DMS114 treated with DMSO at 0.1 percent for 48 hours (cell line): Measurements from ENCODE around the gene SFXN5.

Experiments
- DNase-seq: peaks from one replicate; lab custom pipeline; 2025; ENCODE audit not compliant: unreplicated experiment; lab: John Stamatoyannopoulos, UW

Gene SFXN5

DNA sequence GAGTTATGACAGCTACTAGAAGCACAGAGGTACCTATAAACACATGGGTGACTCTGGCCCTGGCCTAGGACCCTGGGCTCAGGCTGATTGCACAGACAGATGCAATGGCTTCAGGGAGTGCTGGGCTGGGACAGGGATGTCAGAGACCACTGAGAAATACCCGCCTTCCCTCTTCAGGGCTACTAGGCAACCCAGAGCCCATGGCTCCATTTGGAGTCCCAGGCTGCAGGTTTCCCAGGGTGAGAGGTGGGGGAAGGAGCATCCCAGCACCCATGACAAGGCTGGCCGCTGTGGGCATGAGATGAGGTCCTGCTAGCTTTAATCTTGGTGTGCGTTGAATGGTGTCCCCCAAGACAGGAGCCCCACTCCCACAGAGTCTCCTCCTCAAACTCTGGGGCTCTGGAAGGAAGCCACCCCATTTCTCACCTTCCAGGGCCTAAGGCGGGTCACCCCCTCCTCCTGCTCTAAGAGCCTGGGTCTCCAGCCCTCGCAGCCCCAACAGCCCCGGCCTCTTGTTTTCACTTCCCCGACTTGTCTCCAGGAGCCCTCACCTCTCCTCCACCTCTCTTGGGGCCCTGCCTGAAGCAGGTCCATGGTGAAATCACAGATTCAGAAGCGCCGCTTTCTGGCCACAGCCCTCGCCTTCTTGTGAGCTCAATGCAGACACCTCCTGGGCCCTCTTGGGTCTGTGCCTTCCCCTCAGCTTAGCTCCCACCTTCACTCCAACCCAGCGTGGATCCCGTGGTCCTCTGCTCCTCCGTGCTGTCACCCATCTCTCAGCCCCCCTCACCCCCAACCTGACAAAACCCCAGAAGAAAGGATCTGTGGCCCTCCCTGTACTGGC lies 112.7 kb downstream of the SFXN5 start:
- DNase-seq: no peak

DNA sequence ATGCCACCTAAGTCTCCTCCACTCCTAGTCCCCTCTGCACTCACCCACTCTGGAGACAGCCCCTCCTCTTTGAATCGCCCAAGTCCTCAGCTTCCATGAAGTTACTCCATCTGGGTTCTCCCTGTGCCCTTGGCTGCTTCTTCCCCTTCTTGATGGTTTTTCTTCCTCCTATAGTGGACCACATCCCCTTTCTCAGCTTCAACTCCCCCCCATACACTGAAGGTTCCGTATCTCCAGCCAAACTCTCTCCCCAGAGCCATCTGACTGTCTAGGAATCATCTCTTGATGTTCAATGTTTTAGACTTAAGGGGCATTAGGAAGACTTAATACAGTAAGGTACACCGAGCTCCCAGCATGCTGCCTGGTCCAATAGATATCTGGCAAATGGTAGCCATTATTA lies 114.6 kb downstream of the SFXN5 start:
- no peak for DNase-seq

DNA sequence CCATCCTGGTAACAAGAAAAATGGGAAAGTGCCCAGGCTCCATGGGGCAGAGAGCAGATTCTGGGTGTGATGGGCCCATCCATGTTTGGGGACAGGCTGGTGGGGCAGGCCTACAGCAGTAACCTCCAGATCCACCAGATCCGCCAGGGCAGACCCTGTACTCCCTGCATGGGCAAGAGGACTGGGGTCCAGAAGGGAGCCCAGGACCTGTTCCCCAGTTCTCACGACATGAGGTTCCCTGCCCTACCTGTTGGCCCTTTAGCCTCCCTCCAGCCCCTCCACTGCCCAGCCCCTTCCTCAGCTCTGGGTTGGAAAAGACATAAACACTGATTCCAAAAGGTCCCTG lies 115.5 kb downstream of the SFXN5 start:
- no peak for DNase-seq

DNA sequence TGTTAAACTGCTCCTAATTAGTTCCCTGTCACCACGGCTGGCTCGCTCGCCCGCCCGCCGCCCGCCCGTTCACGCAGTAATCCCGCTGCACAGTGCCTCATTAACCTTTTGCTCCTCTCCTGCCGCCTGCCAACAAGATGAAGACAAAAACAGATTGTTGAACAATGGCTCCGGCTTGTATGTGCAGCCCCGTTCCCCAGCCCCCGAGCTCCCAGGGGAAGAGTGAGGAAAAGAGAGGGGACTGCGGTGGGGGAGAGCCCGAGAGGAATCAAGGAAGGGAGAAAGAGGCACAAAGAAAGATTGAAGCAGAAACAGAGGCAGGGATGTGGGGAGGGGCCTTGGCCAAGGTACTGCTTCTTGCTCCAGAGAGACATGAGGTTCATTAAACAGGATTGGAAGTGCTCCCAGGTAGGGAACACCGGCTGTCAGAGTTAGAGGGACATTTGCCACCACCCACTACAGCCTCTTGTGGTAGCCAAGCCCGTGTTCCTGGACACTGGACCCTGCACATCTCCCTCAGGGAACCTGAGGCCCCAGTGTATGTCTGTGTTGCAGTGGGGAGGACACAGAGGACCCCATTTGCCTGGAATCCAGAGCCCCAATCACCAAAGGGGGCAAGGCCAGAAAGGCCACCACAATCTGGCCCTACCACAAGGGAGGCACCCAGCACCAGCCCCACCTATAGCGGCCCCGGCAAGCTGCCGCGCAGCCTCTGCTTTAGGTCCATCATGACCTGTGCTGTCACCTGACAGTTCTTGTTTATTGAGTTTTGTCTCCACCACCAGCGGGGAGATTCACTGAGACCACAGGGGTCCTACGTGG lies 116.1 kb downstream of the SFXN5 start:
- DNase-seq: no peak

DNA sequence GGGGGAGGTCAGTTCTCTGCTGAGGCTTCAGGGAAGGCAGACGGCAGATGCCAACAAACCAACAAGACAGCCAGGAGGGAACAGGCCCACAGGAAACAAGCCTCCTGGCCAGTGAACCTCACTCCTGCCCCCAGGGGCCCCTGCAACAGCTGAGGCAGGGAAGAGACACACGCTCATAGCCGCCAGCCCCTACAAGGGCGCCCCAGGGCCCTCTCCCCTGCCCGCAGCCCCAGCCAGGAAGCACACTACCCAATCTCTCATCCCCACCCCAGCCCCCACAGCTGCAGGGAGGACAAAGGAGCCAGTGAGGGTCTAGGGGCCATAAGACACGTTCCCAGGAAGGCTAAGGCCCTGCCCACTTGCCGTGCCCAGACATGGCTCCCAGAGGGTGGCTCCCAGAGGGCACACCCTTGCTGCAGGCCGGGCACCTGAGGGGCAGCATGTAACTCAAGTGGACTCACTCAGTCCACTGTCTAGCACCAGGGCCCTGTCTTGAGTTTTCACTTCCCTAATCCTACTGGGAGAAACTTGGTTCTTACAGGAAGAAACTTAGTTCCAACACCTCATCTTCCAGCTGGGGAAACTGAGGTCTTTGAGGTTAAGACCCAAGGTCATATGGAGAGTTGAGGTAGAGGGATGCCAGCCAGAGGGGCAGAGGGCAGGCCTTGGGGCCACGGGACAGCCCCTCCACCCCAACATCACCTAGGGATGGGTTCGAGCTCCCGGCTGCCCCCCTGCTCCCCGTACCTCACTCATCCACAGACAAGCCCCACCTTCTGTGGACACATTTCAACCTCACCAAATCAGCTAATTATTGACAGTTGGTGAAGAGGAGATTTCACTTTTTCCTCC lies 116.9 kb downstream of the SFXN5 start:
- no peak for DNase-seq

DNA sequence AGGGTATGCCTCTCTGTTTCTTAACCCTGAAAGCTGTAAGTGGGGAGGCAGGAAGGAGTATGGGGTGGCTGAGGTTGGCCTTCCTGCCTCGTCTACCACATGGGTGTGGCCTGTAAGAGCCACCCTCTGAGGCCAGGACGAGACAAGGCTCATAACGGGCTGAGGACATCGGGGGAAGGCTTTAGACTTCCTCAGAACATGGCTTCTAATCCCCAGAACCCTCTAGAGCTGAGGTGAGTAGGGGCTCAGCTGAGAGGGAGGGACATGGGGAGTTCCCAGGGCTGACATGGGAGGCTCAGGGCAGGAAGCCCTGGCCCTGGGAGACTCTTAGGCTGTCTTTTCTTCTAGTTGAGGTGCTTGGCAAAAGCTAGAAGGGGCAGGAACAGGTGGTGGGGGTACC lies 117.5 kb downstream of the SFXN5 start:
- DNase-seq: no peak

DNA sequence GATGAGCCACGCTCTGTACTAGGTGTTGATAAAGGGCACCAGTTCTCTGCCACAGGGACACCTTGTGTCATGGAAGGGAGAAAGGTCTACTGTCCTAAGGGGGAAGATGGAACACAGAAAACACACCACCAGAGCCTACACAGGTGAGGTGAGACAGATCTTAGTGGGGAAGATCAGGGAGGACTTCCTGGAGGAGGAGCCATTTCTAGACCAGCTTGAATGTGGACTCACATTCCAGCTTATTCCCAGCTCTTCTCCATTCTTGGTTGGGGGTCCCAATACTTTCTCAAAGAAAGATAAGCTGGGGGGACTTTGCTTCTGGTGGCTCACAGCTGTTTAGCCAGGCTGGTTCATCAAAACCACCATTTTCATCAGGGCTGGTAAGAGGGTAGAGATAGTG lies 118.0 kb downstream of the SFXN5 start:
- no peak for DNase-seq

DNA sequence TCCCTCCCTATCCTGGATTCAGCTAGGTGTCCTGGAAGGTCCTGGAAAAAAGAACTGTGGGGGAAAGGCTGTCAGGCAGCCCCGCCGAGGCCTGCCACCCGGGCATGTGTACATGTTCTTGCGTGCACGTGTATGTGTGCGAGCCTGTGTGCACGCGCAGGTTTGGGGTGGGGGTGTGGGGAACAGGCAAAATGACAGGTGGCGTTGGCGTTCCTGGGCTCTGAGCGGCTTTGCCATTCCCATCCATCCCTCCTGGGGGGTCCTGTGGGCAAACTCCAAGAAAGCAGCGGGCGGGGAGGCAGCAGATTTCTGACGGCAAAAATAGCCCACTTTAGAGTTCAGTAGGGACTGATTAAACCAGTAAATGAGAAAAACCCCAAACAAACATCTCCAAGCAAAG lies 118.6 kb downstream of the SFXN5 start:
- DNase-seq: no peak

DNA sequence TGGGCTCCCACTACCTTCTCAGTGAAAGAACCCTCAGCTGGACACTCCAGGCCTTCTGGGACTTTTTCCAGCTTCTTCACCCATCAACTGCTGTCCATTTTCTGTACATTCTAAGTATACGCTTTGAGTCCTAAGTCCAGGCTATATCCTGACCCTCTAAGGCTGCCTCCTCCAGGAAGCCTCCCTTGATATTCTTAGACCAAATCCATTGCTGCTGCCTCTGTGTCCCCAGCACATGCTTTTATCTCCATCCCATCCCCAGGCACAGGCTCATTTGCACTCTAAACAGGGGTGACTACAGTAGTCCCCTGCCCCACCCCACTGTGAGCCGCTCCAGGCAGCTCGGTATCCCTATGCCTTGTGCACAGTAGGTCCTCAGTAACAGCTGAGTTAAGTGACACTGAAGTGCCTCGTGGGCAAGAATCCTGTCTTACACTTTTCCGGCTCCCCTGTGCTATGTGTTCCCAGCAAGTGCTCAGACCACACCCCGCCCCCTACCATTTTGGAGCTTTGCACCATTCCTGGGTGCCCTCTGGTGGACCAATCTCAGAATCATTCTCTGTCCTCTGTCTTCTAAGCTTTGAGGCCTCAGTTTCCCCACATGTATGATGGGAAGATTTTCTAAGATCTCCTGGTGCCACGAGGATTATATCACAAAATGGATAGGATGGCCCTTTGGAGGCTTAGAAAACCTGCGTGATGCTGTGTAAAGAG lies 119.2 kb downstream of the SFXN5 start:
- DNase-seq: no peak

DNA sequence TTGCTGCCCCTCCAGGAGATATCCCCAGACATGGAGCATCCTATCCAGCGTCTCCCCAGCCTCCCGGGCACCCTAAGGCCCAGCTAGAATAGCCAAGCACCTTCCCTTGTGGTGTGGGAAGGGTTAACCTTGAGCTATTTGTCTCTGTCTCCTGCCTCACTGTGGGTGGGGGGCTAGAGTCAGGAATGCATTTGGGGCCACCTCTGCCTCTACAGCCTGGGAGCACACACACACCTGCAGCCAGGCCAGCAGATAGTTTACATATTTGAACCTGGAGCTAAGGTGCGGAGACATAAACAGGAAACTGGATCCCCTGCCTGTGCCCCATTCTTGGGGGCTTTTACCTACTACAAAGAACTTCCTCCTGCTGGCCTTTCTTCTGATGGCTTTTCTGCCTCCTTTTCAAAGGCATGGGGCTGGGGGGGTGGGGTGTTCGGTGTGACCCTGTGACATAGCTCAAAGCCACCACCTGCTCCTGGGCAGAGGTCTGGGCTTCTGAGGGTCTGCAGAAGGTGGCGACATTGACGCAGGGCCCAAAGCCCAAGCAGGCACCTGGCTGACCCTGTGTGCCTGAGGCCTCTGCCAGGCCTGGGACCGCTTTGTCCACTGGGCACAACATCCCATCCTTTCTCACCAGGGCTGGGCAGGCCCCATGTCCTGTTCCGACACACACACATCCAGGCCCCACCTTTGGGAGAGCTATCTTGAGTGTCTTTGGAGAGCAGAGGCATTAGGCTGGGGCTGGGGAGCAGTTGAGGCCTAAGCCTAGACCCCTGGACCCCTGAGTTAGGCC lies 120.0 kb downstream of the SFXN5 start:
- DNase-seq: no peak

DNA sequence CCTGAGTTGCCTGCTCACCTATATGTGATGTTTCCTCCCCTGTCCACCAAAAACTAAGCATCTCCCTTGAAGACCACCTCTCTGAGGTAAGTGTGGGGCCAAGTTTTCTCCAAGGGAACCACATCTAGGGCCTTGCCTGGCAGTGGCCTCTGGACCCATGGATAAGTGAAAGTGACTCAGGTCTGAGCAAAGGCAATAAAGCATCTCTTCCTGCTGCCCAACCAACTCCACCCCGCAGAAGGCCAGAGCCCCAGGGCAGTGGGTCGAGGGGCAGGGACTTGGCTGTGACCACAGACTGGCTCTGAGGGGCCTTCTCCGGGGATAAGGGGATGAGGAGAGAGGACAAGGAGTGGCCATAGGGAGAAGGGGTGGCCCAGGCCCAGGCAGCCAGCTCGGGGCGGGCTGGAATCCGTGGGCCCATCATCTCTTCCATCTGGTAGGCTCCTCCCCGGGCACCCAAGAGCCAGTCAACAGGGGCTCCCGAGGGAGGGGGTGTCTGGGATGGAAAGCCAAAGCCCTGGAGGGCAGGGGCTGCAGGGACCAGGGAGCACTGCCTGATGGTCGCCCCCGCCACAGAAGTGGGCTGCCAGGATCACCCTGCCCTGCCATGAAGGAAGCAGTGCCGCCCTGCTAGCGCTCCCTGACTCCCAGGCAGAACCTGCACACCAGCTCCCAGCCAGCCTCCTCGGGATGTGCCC lies 120.8 kb downstream of the SFXN5 start:
- DNase-seq: no peak

DNA sequence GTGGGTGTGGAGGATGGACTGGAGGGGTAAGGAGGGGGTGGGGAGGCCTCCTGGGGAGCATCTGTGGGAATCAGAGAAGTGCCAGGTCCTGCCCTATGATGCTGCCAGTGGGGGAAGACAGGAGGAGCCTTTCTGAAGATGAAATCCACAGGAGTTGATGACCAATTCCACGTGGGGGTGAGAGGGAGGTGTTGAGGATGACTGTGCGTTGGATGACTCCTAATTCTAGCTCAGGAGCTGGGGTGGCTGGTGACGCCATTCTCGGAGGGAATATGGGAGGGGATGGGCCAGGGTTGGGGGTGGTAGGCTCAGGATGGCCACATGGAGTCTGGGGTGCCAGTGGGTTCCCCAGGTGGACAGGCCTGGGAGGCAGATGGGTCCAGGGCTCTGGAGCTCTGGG lies 121.9 kb downstream of the SFXN5 start:
- no peak for DNase-seq

DNA sequence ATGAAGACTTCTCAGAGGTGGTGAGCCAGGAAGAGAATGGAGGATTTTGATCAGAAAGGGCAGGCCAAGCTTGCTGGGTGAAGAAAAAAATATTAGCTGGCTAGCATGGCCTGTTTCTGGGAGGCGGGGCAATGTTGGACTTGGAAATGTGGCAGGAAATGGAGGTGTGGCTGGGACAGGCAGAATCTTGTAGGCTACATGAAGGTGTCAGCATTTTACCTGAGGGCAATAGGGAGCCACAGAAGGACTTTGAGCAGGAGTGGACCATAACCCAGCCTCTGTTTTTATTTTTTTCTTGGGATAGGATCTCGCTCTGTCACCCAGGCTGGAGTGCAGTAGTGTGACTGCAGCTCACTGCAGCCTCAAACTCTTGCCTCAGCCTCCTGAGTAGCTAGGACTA lies 122.5 kb downstream of the SFXN5 start:
- no peak for DNase-seq

DNA sequence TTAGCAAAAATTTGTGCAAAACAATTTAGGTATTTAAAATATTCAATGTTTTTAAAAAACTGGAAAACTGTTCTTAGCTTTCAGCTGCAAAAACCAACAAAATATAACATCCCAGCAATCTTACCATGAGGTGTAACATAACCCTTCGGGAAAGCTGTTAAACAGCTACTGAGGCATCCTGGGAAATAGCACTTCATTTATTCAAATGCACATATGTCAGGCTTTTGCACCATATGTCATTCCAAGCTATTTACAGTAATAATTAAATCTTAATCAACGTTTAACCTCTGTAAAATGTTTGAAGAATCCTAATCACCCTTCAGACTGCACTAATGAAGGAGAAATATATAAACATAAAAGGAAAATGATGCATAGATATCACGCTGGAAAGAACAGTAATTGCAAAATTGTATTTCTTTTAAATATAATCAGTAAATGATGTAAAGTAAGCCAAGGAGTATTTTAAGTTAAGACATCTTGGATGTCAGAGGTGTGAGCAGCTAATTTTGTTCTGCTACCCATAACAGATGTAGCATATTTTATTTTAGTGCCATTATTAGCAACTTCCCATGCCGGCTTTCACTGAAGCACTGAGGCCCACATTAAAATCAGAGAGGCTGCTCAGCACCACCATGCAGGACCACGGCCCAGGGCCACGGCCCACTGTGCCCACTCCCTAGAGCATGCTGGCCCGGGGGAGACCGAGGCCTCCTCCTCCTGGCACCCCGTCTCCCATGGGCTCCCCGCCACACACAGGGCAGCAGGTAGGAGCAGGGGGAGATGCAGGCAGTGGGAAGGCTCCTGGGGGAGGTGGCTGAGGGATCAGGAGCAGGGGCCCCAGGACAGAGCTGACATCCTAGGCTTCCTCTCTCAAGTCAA lies 123.3 kb downstream of the SFXN5 start:
- DNase-seq: no peak

DNA sequence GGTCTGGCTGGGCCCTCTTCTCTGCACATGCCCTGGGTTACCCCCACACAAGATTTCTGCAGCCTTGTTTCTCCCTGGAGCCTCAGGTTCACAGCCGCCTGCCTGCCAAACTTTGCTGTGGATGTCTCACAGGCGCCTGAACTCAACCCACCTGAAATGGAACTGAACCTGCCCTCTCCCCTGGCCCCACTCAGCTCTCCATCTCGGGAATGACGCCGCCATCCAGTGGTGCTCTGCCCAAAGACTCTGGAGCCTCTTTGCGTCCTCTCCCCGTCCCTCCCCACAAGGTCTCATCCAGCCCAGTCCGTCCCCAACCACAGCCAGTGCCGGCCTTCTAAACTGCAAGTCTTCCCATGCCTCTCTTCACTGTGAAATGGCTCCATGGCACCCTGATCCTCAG lies 125.0 kb downstream of the SFXN5 start:
- no peak for DNase-seq

DNA sequence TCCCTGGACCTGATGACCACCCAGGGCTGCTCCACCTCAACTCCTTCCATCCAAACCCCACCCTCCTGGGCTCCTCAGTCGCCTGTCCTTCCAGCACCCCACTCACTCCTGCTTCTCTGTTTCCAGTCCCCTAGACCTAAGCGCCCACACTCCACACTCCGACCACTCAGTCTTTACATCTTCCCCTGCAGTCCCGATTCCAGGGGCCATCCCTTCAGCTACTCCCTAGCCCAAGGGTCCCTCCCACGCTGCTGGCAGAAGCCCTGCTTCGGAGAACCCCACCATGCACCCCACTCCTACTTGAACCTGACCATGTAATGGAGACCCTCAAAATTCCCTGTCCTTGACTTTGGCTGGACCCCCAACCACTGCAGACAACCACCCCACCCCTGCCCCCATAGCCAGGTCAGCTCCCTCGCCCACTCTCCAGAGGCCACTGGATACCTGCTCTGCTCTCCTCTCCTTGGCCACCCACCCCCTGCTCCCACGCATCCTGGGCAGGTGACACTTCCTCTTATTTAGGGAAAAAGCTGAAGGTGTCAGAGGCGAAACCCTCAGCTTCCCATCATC lies 126.0 kb downstream of the SFXN5 start:
- DNase-seq: no peak

DNA sequence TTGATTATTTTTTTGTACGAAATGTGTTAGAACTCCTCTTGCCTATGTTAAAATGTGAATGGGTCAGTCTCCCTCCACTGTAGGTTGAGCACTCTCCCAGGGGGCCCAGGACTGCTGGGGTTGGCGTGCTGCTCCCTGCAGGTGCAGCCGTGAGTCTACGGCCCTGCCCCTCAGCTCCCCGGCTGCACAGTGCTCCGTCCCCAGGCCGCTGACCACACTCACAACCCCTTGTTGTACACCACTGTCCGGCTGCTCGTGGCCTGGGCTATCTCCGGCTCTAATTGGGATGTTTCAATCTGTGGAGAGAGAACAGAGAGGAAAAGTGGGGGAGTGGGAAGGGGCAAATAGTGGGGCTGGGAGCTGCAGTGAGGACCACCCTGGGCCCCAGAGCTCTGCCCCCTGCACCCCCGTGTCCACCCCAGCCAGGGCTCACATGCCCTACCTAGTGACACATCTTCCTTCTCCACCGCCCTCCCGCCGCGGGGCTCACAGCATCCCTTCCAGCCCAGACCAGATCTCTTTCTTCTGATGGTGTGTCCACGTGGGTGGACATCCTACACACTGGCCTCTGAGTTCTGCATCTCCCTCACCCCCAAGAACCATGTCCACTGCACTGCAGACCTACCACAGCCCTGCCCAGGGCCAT lies 126.6 kb downstream of the SFXN5 start:
- DNase-seq: no peak
